GM12874 (cell line): ENCODE measurements around the gene VILL.

Experiments
- CTCF ChIP-seq: IDR thresholded peaks from 2 replicates; pipeline ENCODE4 v1.5.1; 2011; ENCODE audit warnings: low read depth, mild to moderate bottlenecking, control low read depth, low read length, moderate library complexity; ENCODE audit not compliant: insufficient read depth

The VILL gene

GRCh38 chr3:38036906-38037305 lies 46.3 kb downstream of the VILL start:
- TF ChIP-seq CTCF, result no peak

DNA sequence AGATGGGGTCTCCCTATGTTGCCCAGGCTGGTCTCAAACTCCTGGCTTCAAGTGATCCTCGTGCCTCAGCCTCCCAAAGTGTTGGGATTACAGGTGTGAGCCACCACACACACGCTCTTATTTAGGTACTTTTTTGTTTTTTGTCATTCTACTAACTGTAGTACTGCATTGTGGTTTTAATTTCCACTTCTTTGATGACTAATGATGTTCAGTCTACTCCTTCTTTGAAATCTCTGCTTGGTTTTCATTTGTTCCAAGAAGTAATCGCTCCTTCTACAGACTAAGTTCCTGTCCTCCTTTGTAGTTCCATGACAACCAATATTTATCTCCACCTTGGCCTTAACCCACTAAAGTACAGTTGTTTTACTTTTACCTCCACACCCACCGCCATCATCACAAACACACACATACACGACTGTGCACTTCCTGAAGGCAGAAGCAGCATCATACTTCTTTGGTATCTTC lies 47.9 kb downstream of the VILL start:
- no peak for TF ChIP-seq CTCF

- TF ChIP-seq CTCF, result no peak
Observed at GRCh38 chr3:38039101-38039898, 48.7 kb downstream of the VILL start, which contains the start of gene DLEC1. Gene DLEC1, plus strand, starts transcription at chr3:38039208. Its CDS starts 18 bp downstream, at chr3:38039226.

- TF ChIP-seq CTCF, result peak; percentile 20; the same call in 1 of the 2 replicates
Observed at GRCh38 chr3:38039899-38040261, 49.3 kb downstream of the VILL start.

GRCh38 chr3:38040401-38040800 lies 49.8 kb downstream of the VILL start:
- TF ChIP-seq CTCF, result no peak

GRCh38 chr3:38043486-38043885 lies 52.9 kb downstream of the VILL start:
- TF ChIP-seq CTCF, result no peak

GRCh38 chr3:38046027-38046426 lies 55.4 kb downstream of the VILL start:
- no peak for TF ChIP-seq CTCF
